Measurements from ENCODE around the gene SSH3. TPM values are rescaled to one million over a fixed set of nuclear protein-coding genes. Genes with fewer than 3 reads are reported as not detected.

The SSH3 gene
- polyA plus RNA-seq, 1 donor from 2014 or later: 0.89 TPM

DNA sequence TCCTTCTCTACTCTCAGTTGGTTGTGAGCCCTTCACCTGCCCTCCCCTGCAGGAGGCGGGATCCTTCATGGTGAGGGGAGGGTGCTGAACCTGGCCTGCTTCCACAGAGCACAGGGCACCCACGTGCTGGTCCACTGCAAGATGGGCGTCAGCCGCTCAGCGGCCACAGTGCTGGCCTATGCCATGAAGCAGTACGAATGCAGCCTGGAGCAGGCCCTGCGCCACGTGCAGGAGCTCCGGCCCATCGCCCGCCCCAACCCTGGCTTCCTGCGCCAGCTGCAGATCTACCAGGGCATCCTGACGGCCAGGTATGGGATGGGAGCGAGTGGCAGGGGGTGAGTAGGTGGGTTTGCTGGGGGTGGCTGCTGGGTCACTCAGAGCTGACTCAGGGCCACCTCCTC is 6.3 kb downstream of the SSH3 start:
- no peaks in the 10 kb centered on the region for H4K20me1 ChIP-seq (ENCODE audit: insufficient read depth)
- no peak overlapping the region for H3K27ac ChIP-seq (ENCODE audit: low read length)
- no peak overlapping the region for H3K4me2 ChIP-seq (ENCODE audit: low read length)
- H3K4me3 ChIP-seq (ENCODE audit: low read length): no peak overlapping the region
- H3K9me2 ChIP-seq (ENCODE audit: insufficient read depth, low read length): no peaks in the 10 kb centered on the region
- H2AFZ ChIP-seq (ENCODE audit: low read depth, low read length): no peak overlapping the region
- H3K36me3 ChIP-seq (ENCODE audit: insufficient read depth, low read length): no peaks in the 10 kb centered on the region
- TF ChIP-seq, protein P1, sequence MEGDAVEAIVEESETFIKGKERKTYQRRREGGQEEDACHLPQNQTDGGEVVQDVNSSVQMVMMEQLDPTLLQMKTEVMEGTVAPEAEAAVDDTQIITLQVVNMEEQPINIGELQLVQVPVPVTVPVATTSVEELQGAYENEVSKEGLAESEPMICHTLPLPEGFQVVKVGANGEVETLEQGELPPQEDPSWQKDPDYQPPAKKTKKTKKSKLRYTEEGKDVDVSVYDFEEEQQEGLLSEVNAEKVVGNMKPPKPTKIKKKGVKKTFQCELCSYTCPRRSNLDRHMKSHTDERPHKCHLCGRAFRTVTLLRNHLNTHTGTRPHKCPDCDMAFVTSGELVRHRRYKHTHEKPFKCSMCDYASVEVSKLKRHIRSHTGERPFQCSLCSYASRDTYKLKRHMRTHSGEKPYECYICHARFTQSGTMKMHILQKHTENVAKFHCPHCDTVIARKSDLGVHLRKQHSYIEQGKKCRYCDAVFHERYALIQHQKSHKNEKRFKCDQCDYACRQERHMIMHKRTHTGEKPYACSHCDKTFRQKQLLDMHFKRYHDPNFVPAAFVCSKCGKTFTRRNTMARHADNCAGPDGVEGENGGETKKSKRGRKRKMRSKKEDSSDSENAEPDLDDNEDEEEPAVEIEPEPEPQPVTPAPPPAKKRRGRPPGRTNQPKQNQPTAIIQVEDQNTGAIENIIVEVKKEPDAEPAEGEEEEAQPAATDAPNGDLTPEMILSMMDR (IDR thresholded peaks at IDR 0.05; ENCODE audit: poor library complexity, severe bottlenecking): no peak
- no peak for TF ChIP-seq EP300 (conservative IDR thresholded peaks at IDR 0.05; ENCODE audit: poor library complexity, severe bottlenecking)
- no peaks in the 10 kb centered on the region for H3K27me3 ChIP-seq (ENCODE audit: insufficient read depth, low read depth, low read length)
- no peak overlapping the region for H3K9ac ChIP-seq (ENCODE audit: low read length)
- H3F3A ChIP-seq (ENCODE audit: insufficient read depth, low read length, poor library complexity, severe bottlenecking): no peaks in the 10 kb centered on the region
- H3K9me3 ChIP-seq (ENCODE audit: low read length): no peaks in the 10 kb centered on the region
- H3K79me2 ChIP-seq (replicated peaks; ENCODE audit: insufficient read depth, low read length): no peaks in the 10 kb centered on the region

DNA sequence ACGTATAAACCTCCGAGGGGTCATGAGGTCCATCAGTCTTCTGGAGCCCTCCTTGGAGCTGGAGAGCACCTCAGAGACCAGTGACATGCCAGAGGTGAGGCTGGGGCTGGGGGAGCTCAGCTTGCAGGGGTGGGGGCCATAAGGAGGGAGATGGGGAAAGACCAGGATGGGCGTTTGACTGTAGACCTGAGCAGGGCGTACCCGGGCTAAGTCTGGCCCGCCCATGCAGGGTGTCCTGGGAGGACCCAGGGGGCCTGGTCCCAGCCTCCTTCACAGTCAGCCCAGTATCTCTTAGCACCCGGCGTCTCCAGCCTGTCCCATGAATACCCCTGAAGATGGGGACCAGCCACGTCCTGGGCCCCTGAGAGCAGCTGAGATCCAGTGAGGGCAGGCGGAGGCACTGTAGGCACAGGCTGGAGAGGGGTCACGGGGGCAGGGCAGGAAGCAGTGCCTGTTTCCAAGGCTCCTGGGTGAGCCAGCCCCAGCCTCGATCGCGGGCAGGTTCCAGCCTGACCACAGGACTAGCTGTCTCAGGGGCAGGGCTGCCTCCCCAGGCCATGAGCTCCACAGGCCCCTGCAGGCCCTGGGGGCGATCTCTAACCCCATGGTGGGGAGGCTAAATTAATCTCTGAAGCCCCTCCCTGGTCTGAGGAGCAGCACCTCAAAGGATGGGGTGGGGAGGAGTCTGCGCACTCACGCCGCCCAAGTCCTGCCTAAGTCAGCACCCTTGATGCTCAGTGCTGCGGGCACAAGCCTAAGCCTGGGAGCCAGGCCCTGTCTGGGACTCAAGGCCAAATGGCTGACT is 7.1 kb downstream of the SSH3 start:
- H3K9me3 ChIP-seq (ENCODE audit: low read length): no peaks in the 10 kb centered on the region
- no peaks in the 10 kb centered on the region for H3K9me2 ChIP-seq (ENCODE audit: insufficient read depth, low read length)
- no peaks in the 10 kb centered on the region for H3F3A ChIP-seq (ENCODE audit: insufficient read depth, low read length, poor library complexity, severe bottlenecking)
- H3K4me2 ChIP-seq (ENCODE audit: low read length): no peak overlapping the region
- H4K20me1 ChIP-seq (ENCODE audit: insufficient read depth): no peaks in the 10 kb centered on the region
- H3K27me3 ChIP-seq (ENCODE audit: insufficient read depth, low read depth, low read length): no peaks in the 10 kb centered on the region
- H2AFZ ChIP-seq (ENCODE audit: low read depth, low read length): no peak overlapping the region
- no peak overlapping the region for H3K27ac ChIP-seq (ENCODE audit: low read length)
- no peak overlapping the region for H3K9ac ChIP-seq (ENCODE audit: low read length)
- no peaks in the 10 kb centered on the region for H3K36me3 ChIP-seq (ENCODE audit: insufficient read depth, low read length)
- H3K4me3 ChIP-seq (ENCODE audit: low read length): no peak overlapping the region
- no peaks in the 10 kb centered on the region for H3K79me2 ChIP-seq (replicated peaks; ENCODE audit: insufficient read depth, low read length)
- no peak for TF ChIP-seq REST (IDR thresholded peaks at IDR 0.05; ENCODE audit: borderline replicate concordance)
- no peak for TF ChIP-seq EP300 (conservative IDR thresholded peaks at IDR 0.05; ENCODE audit: poor library complexity, severe bottlenecking)
- no peak for TF ChIP-seq RAD21 (conservative IDR thresholded peaks at IDR 0.05)
- no peak for TF ChIP-seq TAF1 (IDR thresholded peaks at IDR 0.05; ENCODE audit: low read depth)
- TF ChIP-seq SMC3 (conservative IDR thresholded peaks at IDR 0.05; ENCODE audit: poor library complexity): no peak
- no peak for TF ChIP-seq POLR2AphosphoS5 (IDR thresholded peaks at IDR 0.05)
- no peak for TF ChIP-seq EZH2 (IDR thresholded peaks at IDR 0.05; ENCODE audit: borderline replicate concordance, insufficient read depth, low read length, poor library complexity, severe bottlenecking)
- TF ChIP-seq, protein P1 (IDR thresholded peaks at IDR 0.05; ENCODE audit: poor library complexity, severe bottlenecking): no peak
- TF ChIP-seq MXI1 (conservative IDR thresholded peaks at IDR 0.05; ENCODE audit: poor library complexity, severe bottlenecking): no peak

All from neural cell (in vitro differentiated cells).